SJSA1 (cell line): ENCODE measurements around the gene SYNGAP1. TPM values are rescaled to one million over a fixed set of nuclear protein-coding genes. Genes with fewer than 3 reads are reported as not detected.

Experiments
- DNase-seq, 2 experiments: peaks; one replicate each; pipeline ENCODE4 v3.0.0-alpha.2; 2015 to 2020; ENCODE audit warnings: low spot score in 2 of 2, low read depth in 1 of 2
- H3K27ac ChIP-seq: fragments of 250-450 bp; sonication (Bioruptor Pico); 2 replicates; pipeline ENCODE4 v1.5.1; 2020; ENCODE audit warnings: mild to moderate bottlenecking, moderate library complexity
- H3K27me3 ChIP-seq: fragments of 250-450 bp; sonication (Bioruptor Pico); replicated peaks from 2 replicates; pipeline ENCODE4 v1.5.1; 2020; ENCODE audit warnings: mild to moderate bottlenecking, moderate library complexity
- H3K36me3 ChIP-seq: fragments of 250-450 bp; sonication (Bioruptor Pico); 2 replicates; pipeline ENCODE4 v1.5.1; 2020; ENCODE audit warnings: mild to moderate bottlenecking
- H3K4me1 ChIP-seq: fragments of 250-450 bp; sonication (Bioruptor Pico); replicated peaks from 2 replicates; pipeline ENCODE4 v1.6.1; 2021; ENCODE audit warnings: mild to moderate bottlenecking
- H3K4me3 ChIP-seq: fragments of 250-450 bp; sonication (Bioruptor Pico); 2 replicates; pipeline ENCODE4 v1.5.1; 2020; ENCODE audit warnings: mild to moderate bottlenecking
- H3K9me3 ChIP-seq: fragments of 250-450 bp; sonication (Bioruptor Pico); replicated peaks from 2 replicates; pipeline ENCODE4 v1.5.1; 2020; ENCODE audit warnings: mild to moderate bottlenecking
- total RNA-seq: library from RNA; depleted of rRNA; stranded (reverse); fragments of >200 nt; shearing (Covaris generic); gene quantifications from 2 replicates; pipeline ENCODE4 v1.2.3, GENCODE V29; 2014

Gene SYNGAP1
- total RNA-seq, 1 experiment from 2014 or later = 1.1 TPM

DNA sequence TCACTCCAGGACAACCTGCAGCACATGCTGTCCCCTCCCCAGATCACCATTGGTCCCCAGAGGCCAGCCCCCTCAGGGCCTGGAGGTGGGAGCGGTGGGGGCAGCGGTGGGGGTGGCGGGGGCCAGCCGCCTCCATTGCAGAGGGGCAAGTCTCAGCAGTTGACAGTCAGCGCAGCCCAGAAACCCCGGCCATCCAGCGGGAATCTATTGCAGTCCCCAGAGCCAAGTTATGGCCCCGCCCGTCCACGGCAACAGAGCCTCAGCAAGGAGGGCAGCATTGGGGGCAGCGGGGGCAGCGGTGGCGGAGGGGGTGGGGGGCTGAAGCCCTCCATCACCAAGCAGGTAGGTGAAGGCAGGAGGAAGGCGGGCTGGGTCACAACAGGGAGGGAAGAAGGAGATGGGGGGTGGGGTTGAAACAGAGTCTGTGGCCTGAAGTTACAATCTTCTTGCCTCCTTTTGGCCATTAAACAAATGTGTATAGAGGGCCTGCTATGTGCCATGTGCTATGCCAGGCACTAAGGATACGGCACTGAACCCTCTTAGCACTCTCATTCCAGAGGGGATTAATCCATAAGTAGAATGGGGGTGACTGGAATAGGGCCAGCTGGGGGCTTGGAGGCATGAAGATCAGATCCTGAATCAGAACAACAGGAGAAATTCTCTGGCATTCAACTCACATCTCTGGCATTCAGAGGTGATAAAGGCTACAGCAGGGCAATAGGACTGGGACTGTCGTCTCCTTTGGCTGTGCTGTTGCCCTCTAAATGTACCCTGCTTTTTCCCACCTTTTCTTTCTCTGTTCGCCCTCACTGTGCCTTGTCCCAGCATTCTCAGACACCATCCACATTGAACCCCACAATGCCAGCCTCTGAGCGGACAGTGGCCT lies 24.0 kb downstream of the SYNGAP1 start:
- H3K4me1 ChIP-seq = no peaks in the 10 kb centered on the region
- no peaks in the 10 kb centered on the region for H3K9me3 ChIP-seq
- no peak overlapping the region for H3K4me3 ChIP-seq
- no peak for DNase-seq
- no peaks in the 10 kb centered on the region for H3K27me3 ChIP-seq
- no peak overlapping the region for H3K27ac ChIP-seq
- peaks cover 12% of the 10 kb centered on the region for H3K36me3 ChIP-seq

DNA sequence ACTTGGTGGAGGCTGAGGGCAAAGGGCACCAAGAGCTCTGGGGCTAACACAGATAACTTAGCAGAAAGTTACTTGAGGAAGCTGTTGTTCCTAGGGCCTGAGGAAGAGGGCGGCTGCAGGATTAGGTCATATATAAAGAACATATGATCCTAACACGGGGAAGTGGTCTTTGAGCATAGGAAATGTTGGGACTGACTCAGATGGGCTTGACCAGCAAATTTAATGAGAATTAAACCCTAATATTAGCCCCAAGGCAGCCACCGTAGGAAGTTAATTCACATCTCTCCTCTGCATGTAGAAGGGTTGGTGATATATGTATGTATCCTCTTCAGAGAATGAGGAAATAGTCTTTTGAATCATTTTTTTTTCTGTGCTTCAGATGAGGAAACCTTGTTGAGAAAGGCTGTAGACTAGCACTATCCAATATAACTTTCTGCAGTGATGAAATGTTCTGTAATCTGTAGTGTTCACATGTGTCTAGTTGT lies 25.3 kb downstream of the SYNGAP1 start:
- no peaks in the 10 kb centered on the region for H3K9me3 ChIP-seq
- no peak overlapping the region for H3K4me3 ChIP-seq
- H3K4me1 ChIP-seq = no peaks in the 10 kb centered on the region
- H3K27ac ChIP-seq = no peak overlapping the region
- no peak for DNase-seq
- peaks cover 12% of the 10 kb centered on the region for H3K36me3 ChIP-seq
- no peaks in the 10 kb centered on the region for H3K27me3 ChIP-seq

DNA sequence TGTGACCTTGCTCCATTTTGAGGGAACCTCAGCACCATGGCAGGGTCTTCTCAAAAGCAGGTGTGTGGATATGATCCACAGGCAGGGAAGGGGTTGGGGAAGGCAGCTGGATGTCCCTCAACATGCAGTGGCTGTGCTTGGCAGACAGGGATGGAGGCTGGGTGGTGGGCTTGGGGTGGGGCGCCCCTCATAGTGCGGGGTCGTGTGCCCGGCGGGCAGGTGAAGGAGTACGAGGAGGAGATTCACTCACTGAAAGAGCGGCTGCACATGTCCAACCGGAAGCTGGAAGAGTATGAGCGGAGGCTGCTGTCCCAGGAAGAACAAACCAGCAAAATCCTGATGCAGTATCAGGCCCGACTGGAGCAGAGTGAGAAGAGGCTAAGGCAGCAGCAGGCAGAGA lies 26.5 kb downstream of the SYNGAP1 start:
- no peak for DNase-seq
- Histone ChIP-seq H3K27me3 (no peaks in the 10 kb centered on the region), H3K36me3 (peaks cover 12% of the 10 kb centered on the region), H3K4me3 (no peak overlapping the region), H3K9me3 (no peaks in the 10 kb centered on the region), H3K4me1 (no peaks in the 10 kb centered on the region), H3K27ac (no peak overlapping the region)

DNA sequence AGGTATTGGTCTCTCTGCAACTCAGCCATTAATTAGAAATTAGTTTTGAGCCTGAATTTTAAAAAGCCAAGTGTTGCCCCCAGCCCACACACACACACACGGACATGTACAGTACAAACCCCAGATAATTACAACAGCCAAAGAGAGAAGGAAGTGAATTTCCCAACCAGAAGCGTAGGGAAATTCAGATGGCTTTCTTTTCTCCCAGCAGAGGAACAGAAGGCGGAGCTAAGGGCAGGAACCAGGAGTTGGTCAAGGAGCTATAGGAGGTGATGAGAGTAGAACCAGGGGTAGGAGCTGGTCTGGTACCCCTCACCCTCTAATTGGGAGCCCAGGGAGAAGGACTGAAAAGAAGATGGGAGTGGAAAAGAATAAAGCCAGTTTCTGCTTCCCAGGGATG lies 30.6 kb downstream of the SYNGAP1 start:
- no peaks in the 10 kb centered on the region for H3K9me3 ChIP-seq
- peaks cover 3% of the 10 kb centered on the region for H3K36me3 ChIP-seq
- no peak overlapping the region for H3K4me3 ChIP-seq
- no peak for DNase-seq
- no peaks in the 10 kb centered on the region; the same call in 1 of the 2 replicates for H3K4me1 ChIP-seq
- H3K27ac ChIP-seq = no peak overlapping the region
- no peaks in the 10 kb centered on the region for H3K27me3 ChIP-seq

DNA sequence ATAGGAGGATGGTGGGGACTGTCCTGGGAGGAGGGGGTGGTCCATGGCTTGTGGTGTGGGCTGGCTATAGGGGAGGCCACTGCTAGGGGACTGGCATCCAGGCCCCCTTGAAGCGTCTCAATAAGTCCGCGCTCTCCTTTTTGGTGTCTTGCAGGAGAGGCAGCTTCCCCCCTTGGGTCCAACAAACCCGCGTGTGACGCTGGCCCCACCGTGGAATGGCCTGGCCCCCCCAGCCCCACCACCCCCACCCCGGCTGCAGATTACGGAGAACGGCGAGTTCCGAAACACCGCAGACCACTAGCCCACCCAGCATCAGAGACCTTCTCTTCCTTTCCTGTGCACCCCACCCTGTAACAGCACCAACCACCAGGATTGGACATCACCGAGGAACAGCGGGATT lies 31.7 kb downstream of the SYNGAP1 start:
- no peak overlapping the region for H3K4me3 ChIP-seq
- no peaks in the 10 kb centered on the region; the same call in 1 of the 2 replicates for H3K4me1 ChIP-seq
- DNase-seq = no peak
- H3K9me3 ChIP-seq = no peaks in the 10 kb centered on the region
- H3K27ac ChIP-seq = no peak overlapping the region
- peaks cover 15% of the 10 kb centered on the region for H3K36me3 ChIP-seq
- no peaks in the 10 kb centered on the region for H3K27me3 ChIP-seq

DNA sequence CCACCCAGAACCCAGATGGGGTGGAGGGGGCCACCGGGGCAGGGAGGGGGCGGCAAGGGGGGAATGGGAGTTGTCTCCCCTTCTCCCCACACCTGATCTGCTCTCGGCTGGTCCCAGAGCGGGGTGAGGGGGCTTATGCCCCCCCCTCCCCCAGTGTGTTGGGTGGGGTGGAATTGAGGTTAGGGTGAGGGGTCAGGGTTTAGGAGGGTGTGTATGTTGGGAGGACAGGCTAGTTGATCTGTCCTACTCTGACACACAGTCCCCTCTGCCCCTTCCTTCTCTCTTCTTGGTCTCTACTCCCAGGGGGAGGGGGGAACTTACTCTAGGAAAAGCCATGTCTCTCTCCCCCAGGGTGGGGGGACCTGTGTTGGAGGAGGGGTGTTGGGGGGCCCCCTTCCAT lies 32.6 kb downstream of the SYNGAP1 start:
- H3K27me3 ChIP-seq = no peaks in the 10 kb centered on the region

DNA sequence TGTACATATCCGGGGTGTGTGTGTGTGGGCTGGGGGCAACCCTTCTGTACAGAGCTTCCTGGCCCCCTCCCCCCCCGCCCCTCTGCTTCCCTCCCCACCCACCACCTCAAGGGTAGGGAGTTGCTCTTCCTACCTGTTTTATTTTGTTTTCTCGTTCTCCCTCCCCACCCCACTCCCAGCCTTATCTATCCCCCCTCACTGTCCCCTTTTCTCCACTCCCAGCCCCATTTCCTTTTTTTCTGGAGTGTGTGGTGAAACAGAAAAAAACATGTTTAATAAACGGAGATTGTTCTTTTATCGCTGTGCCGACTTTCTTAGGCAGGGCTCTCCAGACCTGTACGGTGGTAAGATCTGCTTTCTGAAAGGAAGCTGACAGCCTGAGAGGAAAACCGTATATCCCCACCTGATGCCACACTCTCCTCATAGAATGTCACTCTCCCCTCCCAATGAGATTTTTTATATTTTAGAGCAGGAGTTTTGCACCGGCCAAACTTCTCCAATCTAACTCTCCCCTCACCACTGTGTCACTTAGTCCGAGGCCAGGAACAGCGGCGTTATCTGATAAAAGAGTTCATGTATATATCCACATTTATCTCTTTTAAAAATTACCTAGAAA lies 33.6 kb downstream of the SYNGAP1 start:
- Histone ChIP-seq H3K4me3 (peak overlapping the region; percentile 58), H3K9me3 (no peaks in the 10 kb centered on the region), H3K4me1 (no peaks in the 10 kb centered on the region; the same call in 1 of the 2 replicates), H3K27ac (no peak overlapping the region), H3K36me3 (peaks cover 20% of the 10 kb centered on the region), H3K27me3 (no peaks in the 10 kb centered on the region)
- DNase-seq = no peak

More for the DNA sequence above, 32.6 kb downstream of the SYNGAP1 start:
- H3K27ac ChIP-seq = no peak overlapping the region
- H3K4me1 ChIP-seq = no peaks in the 10 kb centered on the region; the same call in 1 of the 2 replicates
- DNase-seq = no peak
- H3K9me3 ChIP-seq = no peaks in the 10 kb centered on the region
- no peak overlapping the region for H3K4me3 ChIP-seq
- peaks cover 20% of the 10 kb centered on the region for H3K36me3 ChIP-seq

DNA sequence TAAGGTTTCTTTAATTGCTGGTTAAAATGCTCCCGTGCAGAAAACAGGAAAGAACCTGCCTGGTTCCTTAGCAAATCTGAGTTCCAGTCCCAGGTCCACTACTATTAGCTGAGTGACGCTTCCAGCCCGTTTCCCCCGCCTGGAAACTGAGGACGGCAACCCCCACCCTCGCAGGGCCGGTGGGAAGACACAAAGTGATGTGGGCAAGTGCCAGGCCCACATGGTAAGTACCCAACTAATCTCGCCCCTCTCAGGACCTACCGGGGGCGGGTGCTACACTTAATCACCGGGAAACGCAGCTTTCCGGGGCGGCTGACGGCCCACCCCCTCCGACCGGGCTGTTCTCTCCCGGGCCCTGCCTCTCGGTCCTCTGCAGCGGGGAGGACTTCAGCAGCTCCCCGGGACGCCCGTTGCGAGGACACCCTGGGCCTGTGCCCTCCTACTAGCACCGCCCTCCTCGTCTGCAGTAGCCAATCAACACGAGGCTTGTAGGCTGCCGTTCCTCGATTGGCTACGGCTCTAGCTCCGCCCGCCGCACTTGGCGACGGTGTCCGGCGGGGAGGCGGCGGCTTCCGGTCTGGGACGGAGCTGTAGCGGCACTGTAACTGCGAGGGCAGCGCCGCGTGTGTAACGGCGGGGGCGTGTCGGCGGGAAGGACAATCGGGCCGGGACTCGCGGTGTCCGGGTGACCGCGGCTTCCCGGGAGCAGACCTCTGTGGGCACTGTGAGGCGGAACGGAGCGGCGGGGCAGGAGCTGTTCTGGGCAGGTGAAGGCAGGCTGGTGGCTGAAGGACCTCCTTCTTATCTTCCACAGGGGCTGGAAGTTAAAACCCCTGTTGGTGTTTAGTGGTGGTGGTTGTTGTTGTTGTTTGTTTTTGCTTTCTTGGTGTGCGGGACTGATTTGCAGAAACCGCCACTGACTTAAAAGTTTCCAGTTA lies 34.4 kb downstream of the SYNGAP1 start, which contains the start of gene ZBTB9:
TSS of gene ZBTB9 (plus strand) at position 568 of the 938 bp plus-strand sequence. CDS start 525 bp downstream, outside the sequence.
- no peak within 1 kb of the TSS for H3K27ac ChIP-seq
- H3K27me3 ChIP-seq = no peaks in the 10 kb centered on the region
- peak within 1 kb of the TSS; percentile 58 for H3K4me3 ChIP-seq
- peak; percentile 94 to 97 for DNase-seq
- H3K4me1 ChIP-seq = no peaks in the 10 kb centered on the region; the same call in 1 of the 2 replicates
- peaks cover 20% of the 10 kb centered on the region for H3K36me3 ChIP-seq
- no peaks in the 10 kb centered on the region for H3K9me3 ChIP-seq

DNA sequence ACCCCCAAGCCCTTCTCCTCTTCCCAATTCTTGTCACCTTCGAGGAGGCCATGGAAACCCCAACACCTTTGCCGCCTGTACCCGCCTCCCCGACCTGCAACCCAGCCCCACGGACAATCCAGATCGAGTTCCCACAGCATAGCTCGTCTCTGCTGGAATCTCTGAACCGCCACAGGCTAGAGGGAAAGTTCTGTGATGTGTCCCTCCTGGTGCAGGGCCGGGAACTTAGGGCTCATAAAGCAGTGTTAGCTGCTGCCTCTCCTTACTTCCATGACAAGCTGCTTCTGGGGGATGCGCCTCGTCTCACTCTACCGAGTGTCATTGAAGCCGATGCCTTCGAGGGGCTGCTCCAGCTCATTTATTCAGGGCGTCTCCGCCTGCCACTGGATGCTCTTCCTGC lies 35.2 kb downstream of the SYNGAP1 start:
- no peak for DNase-seq
- Histone ChIP-seq H3K4me3 (peak overlapping the region; percentile 58), H3K9me3 (no peaks in the 10 kb centered on the region), H3K27ac (no peak overlapping the region), H3K36me3 (peaks cover 20% of the 10 kb centered on the region), H3K27me3 (no peaks in the 10 kb centered on the region), H3K4me1 (no peaks in the 10 kb centered on the region; the same call in 1 of the 2 replicates)

DNA sequence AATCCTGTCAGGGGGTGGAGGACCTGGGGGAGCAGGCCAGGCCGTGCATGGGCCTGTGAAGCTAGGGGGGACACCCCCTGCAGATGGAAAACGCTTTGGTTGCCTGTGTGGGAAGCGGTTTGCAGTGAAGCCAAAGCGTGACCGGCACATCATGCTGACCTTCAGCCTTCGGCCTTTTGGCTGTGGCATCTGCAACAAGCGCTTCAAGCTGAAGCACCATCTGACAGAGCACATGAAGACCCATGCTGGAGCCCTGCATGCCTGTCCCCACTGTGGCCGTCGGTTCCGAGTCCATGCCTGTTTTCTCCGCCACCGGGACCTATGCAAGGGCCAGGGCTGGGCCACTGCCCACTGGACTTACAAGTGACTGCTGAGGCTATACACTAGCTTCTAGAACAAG lies 36.3 kb downstream of the SYNGAP1 start:
- Histone ChIP-seq H3K4me1 (no peaks in the 10 kb centered on the region; the same call in 1 of the 2 replicates), H3K27me3 (no peaks in the 10 kb centered on the region), H3K9me3 (no peaks in the 10 kb centered on the region), H3K27ac (no peak overlapping the region), H3K36me3 (peaks cover 20% of the 10 kb centered on the region), H3K4me3 (no peak overlapping the region)
- no peak for DNase-seq

DNA sequence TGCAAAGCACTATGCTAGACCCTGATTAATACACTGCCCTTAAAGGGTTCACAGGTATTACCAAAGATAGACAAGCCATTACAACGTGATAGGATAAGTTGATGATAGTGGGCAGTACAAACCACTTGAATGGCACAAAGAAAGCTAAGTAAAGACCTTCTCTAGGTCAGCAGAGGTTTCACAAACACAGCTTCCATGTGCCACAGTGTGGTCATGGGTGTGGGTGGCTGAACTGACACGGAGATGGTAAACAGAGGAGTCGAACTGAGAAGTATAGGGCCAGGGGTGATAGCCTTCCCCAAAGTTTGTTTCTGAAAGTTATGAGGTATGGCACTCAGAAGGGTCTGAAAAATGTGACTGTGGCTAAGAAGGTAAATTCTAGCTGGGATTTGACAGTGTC lies 38.8 kb downstream of the SYNGAP1 start:
- DNase-seq = no peak
- H3K27me3 ChIP-seq = 0 out of 2 replicates have a peak, but pooled peaks cover 4% of the 10 kb centered on the region
- no peak overlapping the region for H3K4me3 ChIP-seq
- peaks cover 20% of the 10 kb centered on the region for H3K36me3 ChIP-seq
- H3K4me1 ChIP-seq = no peaks in the 10 kb centered on the region; the same call in 1 of the 2 replicates
- no peak overlapping the region for H3K27ac ChIP-seq
- H3K9me3 ChIP-seq = no peaks in the 10 kb centered on the region

DNA sequence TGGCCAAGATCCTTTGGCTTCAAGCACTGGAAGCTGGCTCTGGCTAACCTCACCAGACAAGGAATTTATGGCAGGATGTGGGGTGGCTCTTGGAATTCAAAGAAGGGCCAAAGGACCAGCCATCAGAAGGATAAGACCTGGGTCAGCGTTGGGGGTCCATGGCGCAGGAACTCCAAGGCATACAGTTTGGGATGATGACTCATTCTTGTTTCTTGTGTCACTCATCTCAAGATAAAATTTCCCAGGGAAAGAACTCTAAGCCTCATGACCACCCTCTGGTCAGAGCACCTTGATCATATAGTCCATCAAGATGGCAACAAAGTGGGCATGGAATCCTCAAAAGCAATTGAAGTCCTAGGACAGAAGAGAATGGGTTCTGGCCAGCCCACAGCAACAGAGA lies 39.4 kb downstream of the SYNGAP1 start:
- no peak for DNase-seq
- Histone ChIP-seq H3K9me3 (no peaks in the 10 kb centered on the region), H3K27ac (no peak overlapping the region), H3K4me1 (no peaks in the 10 kb centered on the region; the same call in 1 of the 2 replicates), H3K4me3 (no peak overlapping the region), H3K36me3 (peaks cover 20% of the 10 kb centered on the region), H3K27me3 (0 out of 2 replicates have a peak, but pooled peaks cover 5% of the 10 kb centered on the region)

DNA sequence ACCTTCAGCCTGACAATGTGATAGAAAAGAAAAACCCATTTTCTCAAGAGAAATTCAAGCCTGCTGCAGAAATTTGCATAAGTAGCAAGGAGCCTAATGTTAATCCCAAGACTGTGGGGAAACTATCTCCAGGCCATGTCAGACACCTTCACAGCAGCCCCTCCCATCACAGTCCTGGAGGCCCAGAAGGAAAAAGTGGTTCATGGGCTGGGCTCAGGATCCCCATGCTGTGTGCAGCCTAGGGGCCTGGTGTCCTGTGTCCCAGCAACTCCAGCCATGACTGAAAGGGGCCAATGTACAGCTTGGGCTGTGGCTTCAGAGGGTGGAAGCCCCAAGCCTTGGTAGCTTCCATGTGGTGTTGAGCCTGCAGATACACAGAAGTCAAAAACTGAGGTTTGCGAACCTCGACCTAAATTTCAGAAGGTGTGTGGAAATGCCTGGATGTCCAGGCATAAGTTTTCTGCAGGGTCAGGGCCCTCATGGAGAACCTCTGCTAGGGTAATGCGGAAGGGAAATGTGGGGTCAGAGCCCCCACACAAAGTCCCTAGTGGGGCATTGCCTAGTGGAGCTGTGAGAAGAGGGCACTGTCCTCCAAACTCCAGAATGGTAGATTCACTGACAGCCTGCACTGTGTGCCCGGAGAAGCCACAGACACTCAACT lies 46.3 kb downstream of the SYNGAP1 start:
- Histone ChIP-seq H3K4me1 (no peaks in the 10 kb centered on the region), H3K9me3 (no peaks in the 10 kb centered on the region), H3K27me3 (peaks cover 5% of the 10 kb centered on the region; the same call in 1 of the 2 replicates), H3K4me3 (no peak overlapping the region), H3K27ac (no peak overlapping the region), H3K36me3 (no peaks in the 10 kb centered on the region)
- DNase-seq = no peak
